Ovary (tissue), 9 donors: ENCODE results near the gene PPP1R36. TPM values are rescaled to one million over a fixed set of nuclear protein-coding genes. Genes with fewer than 3 reads are reported as not detected.

ENCODE experiments used
- DNase-seq, 5 donors: peaks; one replicate each; pipeline ENCODE4 v3.0.0-alpha.2; 2019 to 2020
- H3K27ac ChIP-seq, 2 donors: fragments of 200-600 bp; one replicate each; pipeline versions ENCODE4 v1.5.1 to v1.8.0; 2019 to 2022
- H3K27me3 ChIP-seq: fragments of 200-600 bp; one replicate; pipeline ENCODE4 v1.8.0; 2022
- H3K36me3 ChIP-seq: fragments of 200-600 bp; sonication (generic); one replicate; pipeline ENCODE4 v1.5.1; 2019
- H3K4me1 ChIP-seq: one replicate; pipeline ENCODE4 v1.8.1; 2013; ENCODE audit warnings: mild to moderate bottlenecking, moderate library complexity; ENCODE audit not compliant: insufficient read depth
- H3K4me3 ChIP-seq: fragments of 200-600 bp; sonication (generic); one replicate; pipeline ENCODE4 v1.5.1; 2017
- H3K9me3 ChIP-seq, 2 donors: fragments of 200-600 bp in 1 of 2; sonication (generic) in 1 of 2; one replicate each; pipeline versions ENCODE4 v1.5.1 to v1.8.1; 2013 to 2019; ENCODE audit warnings: mild to moderate bottlenecking in 1 of 2, moderate library complexity in 1 of 2
- CTCF ChIP-seq, 3 donors: fragments of 450-650 bp in 2 of 3; fragments of 200-600 bp in 1 of 3; IDR thresholded peaks; one replicate each; pipeline versions ENCODE4 v1.5.1 to v1.8.0; 2016 to 2022; ENCODE audit warnings: antibody characterized with exemption in 3 of 3, mild to moderate bottlenecking in 1 of 3
- EP300 ChIP-seq: sonication (generic); formaldehyde crosslinking; IDR thresholded peaks from one replicate; pipeline ENCODE4 v1.6.1; 2017; ENCODE audit warnings: antibody characterized with exemption
- POLR2A ChIP-seq: fragments of 450-650 bp; IDR thresholded peaks from one replicate; pipeline ENCODE4 v1.6.1; 2017; ENCODE audit warnings: antibody characterized with exemption, mild to moderate bottlenecking, moderate library complexity
- WGBS, 3 donors: extraction: QIAGEN DNeasy Blood & Tissue Kit in 1 of 3; methylation state at CpG; one replicate each; pipeline versions ENCODE4 v1.1.5 to v1.1.7; 2013 to 2017; 5-methylcytosine and 5-hydroxymethylcytosine counted together
- intact Hi-C, 4 donors: fragments of 100-400 bp; cut with DNase I; formaldehyde crosslinking; loops; one replicate each; pipeline versions ENCODE4 v1.11.0 to v1.15.1; 2022 to 2023
- polyA plus RNA-seq, 2 donors: library from polyadenylated mRNA; stranded (reverse); fragments of 200-250 nt in 1 of 2; fragments of 350-450 nt in 1 of 2; fragmentation: Illumina TruSeq in 1 of 2; extraction: RNeasy Lipid Tissue Mini Kit (QIAGEN cat#74804) in 1 of 2; gene quantifications; one replicate each; pipeline ENCODE4 v1.2.3, GENCODE V29; 2013 to 2014
- total RNA-seq, 7 donors: library from RNA; depleted of rRNA in 2 of 7; stranded (reverse); fragments of >200 nt in 2 of 7; fragmentation: NEBNext Ultra II Directional in 3 of 7; extraction: Animal tissue kit (Norgen Biotek cat#: 25700) in 3 of 7; gene quantifications; one replicate each; pipeline versions ENCODE4 v1.1.0 to v1.2.4, GENCODE V29; 2016 to 2023
- donor health status: DM: no; HTN: no; CAD: no; lungs with moderate emphysema.
- donor health status: DM: no; HTN: no; CAD: no.
- donor health status: Bipolar disorder and iron deficiency.
- donor health status: DM: yes; HTN: yes; CAD: no.
- donor health status: DM: no; HTN: no; CAD: no.
- donor health status: DM: yes; HTN: yes; CAD: no.

PPP1R36 gene
- total and polyA plus RNA-seq, 9 donors = 0.24 to 6.7 (median 0.48) TPM; not detected in 2

GRCh38 chr14:64509036-64509435, 40.7 kb upstream of the PPP1R36 start:
- no peaks in the 10 kb centered on the region for H3K36me3 ChIP-seq
- no peaks in the 10 kb centered on the region for H3K9me3 ChIP-seq
- 87 to 92% (median 92%) methylated on average over 8 of the region's 8 CpGs for WGBS, 3 donors

GRCh38 chr14:64510825-64511671, 38.7 kb upstream of the PPP1R36 start:
- Histone ChIP-seq H3K9me3 (no peaks in the 10 kb centered on the region), H3K4me3 (no peak overlapping the region), H3K27me3 (no peaks in the 10 kb centered on the region), H3K36me3 (no peaks in the 10 kb centered on the region), H3K27ac (no peak overlapping the region), H3K4me1 (peaks cover 5% of the 10 kb centered on the region)
- DNase-seq = peak in 4 of 5 donors; percentile 45 to 76 (median 55)
- intact Hi-C loops = loop anchor here in 1 of 4 donors (10.0 kb wide), 1 partner anchor 124 kb away; no protein-coding TSS in a partner anchor
- 21 to 28% (median 23%) methylated on average over 4 of the region's 4 CpGs for WGBS, 3 donors
- TF ChIP-seq EP300 (no peak), POLR2A (no peak), CTCF (IDR thresholded peaks at IDR 0.05) (peak; percentile 65 to 82 (median 66))

More at GRCh38 chr14:64509036-64509435, 40.7 kb upstream of the PPP1R36 start:
- Histone ChIP-seq H3K27ac (no peak overlapping the region), H3K4me3 (no peak overlapping the region), H3K4me1 (peaks cover 5% of the 10 kb centered on the region), H3K27me3 (no peaks in the 10 kb centered on the region)
- intact Hi-C loops = loop anchor here in 1 of 4 donors (10.0 kb wide), 1 partner anchor 164 kb away; no protein-coding TSS in a partner anchor
- TF ChIP-seq EP300 (no peak), POLR2A (no peak), CTCF (IDR thresholded peaks at IDR 0.05) (no peak)
- DNase-seq = no peak

- intact Hi-C loops = loop anchor here in 1 of 4 donors (10.0 kb wide), 1 partner anchor 122 kb away; no protein-coding TSS in a partner anchor
- WGBS, 3 donors = 90 to 96% (median 92%) methylated on average over 2 of the region's 2 CpGs
- no peak for TF ChIP-seq POLR2A
- no peak for TF ChIP-seq CTCF (IDR thresholded peaks at IDR 0.05)
- no peak for TF ChIP-seq EP300
Observed at GRCh38 chr14:64513271-64513670, 36.5 kb upstream of the PPP1R36 start.

GRCh38 chr14:64515053-64515452, 34.7 kb upstream of the PPP1R36 start:
- Histone ChIP-seq H3K27me3 (no peaks in the 10 kb centered on the region), H3K4me1 (no peaks in the 10 kb centered on the region)
- WGBS, 3 donors = 9 to 16% (median 15%) methylated on average over 1 of the region's 1 CpG

More at GRCh38 chr14:64513271-64513670, 36.5 kb upstream of the PPP1R36 start:
- H3K36me3 ChIP-seq = no peaks in the 10 kb centered on the region
- no peaks in the 10 kb centered on the region for H3K27me3 ChIP-seq
- H3K4me1 ChIP-seq = no peaks in the 10 kb centered on the region
- H3K27ac ChIP-seq = no peak overlapping the region
- H3K9me3 ChIP-seq = no peaks in the 10 kb centered on the region
- DNase-seq = no peak
- no peak overlapping the region for H3K4me3 ChIP-seq

More at GRCh38 chr14:64515053-64515452, 34.7 kb upstream of the PPP1R36 start:
- no peaks in the 10 kb centered on the region for H3K9me3 ChIP-seq
- TF ChIP-seq EP300 = no peak
- TF ChIP-seq CTCF (IDR thresholded peaks at IDR 0.05) = no peak
- TF ChIP-seq POLR2A = no peak
- H3K27ac ChIP-seq = no peak overlapping the region
- no peak overlapping the region for H3K4me3 ChIP-seq
- no peak for DNase-seq
- intact Hi-C loops = loop anchor here in 1 of 4 donors (10.0 kb wide), 1 partner anchor 120 kb away; no protein-coding TSS in a partner anchor
- H3K36me3 ChIP-seq = no peaks in the 10 kb centered on the region
